Myocyte (in vitro differentiated cells): ENCODE measurements around the gene MATR3. TPM values are rescaled to one million over a fixed set of nuclear protein-coding genes. Genes with fewer than 3 reads are reported as not detected.
"Not testable (repeated sequence)": the region's sequence is repeated elsewhere in the genome, so short reads cannot be mapped to it uniquely, and the experiment has no call there.

ENCODE experiments used
- DNase-seq: peaks from one replicate; pipeline ENCODE4 v3.0.0-alpha.2; 2012; ENCODE audit warnings: low read depth
- polyA plus RNA-seq: library from polyadenylated mRNA; unstranded; fragments of >200 nt; gene quantifications from one replicate; pipeline ENCODE4 v1.2.1, GENCODE V29; 2012; ENCODE audit warnings: missing spikeins
- total RNA-seq: library from RNA; depleted of rRNA; stranded (reverse); fragments of >200 nt; gene quantifications from 2 replicates; pipeline ENCODE4 v1.2.3, GENCODE V29; 2014

Gene MATR3
- 274 and 347 TPM in 2 replicates for total RNA-seq
- polyA plus RNA-seq = 110 TPM

- peak; percentile 97 for DNase-seq
Observed at GRCh38 chr5:139293507-139294373, at the start of gene MATR3. TSS of gene MATR3 (plus strand) at chr5:139293740. CDS start at chr5:139307416, 13,676 bp downstream.

GRCh38 chr5:139245637-139246339 is 47.8 kb upstream of the MATR3 start:
- no peak for DNase-seq

GRCh38 chr5:139246394-139246793 is 47.1 kb upstream of the MATR3 start:
- DNase-seq = no peak

- DNase-seq = no peak
Observed at GRCh38 chr5:139248826-139249453, 44.6 kb upstream of the MATR3 start.

- DNase-seq = no peak
Observed at GRCh38 chr5:139251281-139251687, 42.3 kb upstream of the MATR3 start.

GRCh38 chr5:139251695-139252288 is 41.7 kb upstream of the MATR3 start:
- DNase-seq = no peak

- DNase-seq = no peak
Observed at GRCh38 chr5:139253115-139253514, 40.4 kb upstream of the MATR3 start.

- no peak for DNase-seq
Observed at GRCh38 chr5:139256820-139257219, 36.7 kb upstream of the MATR3 start.

- no peak for DNase-seq
Observed at GRCh38 chr5:139262059-139262741, 31.3 kb upstream of the MATR3 start.

GRCh38 chr5:139262742-139263445 is 30.6 kb upstream of the MATR3 start:
- DNase-seq = peak; percentile 92

- DNase-seq = peak; percentile 25
Observed at GRCh38 chr5:139263536-139263935, 30.0 kb upstream of the MATR3 start.

GRCh38 chr5:139263946-139264345 is 29.6 kb upstream of the MATR3 start:
- DNase-seq = no peak

GRCh38 chr5:139265001-139265400 is 28.5 kb upstream of the MATR3 start:
- no peak for DNase-seq

- no peak for DNase-seq
Observed at GRCh38 chr5:139266236-139266635, 27.3 kb upstream of the MATR3 start.

GRCh38 chr5:139267481-139267880 is 26.1 kb upstream of the MATR3 start:
- no peak for DNase-seq

- DNase-seq = peak; percentile 33
Observed at GRCh38 chr5:139268364-139269202, 25.0 kb upstream of the MATR3 start.

- not testable (repeated sequence) for DNase-seq
Observed at GRCh38 chr5:139270718-139271117, 22.8 kb upstream of the MATR3 start.

- DNase-seq = peak; percentile 88
Observed at GRCh38 chr5:139271201-139272027, 22.1 kb upstream of the MATR3 start.
